ENCODE measurements around the gene DNAJC18.

DNAJC18 gene

DNA sequence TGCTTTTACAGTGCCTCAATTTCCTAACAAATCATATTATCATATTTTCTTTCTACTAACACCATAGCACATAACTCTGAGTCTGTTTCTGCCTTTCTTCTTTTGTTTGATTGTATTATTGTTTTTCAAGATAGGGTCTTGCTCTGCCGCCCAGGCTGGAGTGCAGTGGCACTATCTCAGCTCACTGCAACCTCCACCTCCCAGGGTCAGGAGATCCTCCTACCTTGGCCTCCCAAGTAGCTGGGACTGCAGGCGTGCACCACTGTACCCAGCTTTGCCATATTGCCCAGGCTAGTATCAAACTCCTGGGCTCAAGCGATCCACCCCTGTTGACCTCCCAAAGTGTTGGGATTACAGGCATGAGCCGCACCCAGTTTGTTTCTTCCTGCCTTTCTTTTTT, 78.9 kb downstream of the DNAJC18 start:
- peak; percentile 5 to 12 for DNase-seq

All from activated T-cell treated with anti-CD3 and anti-CD28 coated beads, Interleukin-2, amount 50 U/mL, for 48 hours (primary cell).